GM23338 (cell line): ENCODE data around the gene SLC8A1.

Experiments
- CTCF ChIP-seq, 2 experiments: fragments of 200-600 bp in 1 of 2; sonication (generic) in 1 of 2; conservative IDR thresholded peaks; 2 replicates each; pipeline versions ENCODE4 v1.5.1 to v1.6.1; 2016 to 2017; ENCODE audit warnings: antibody characterized with exemption in 2 of 2, low read depth in 2 of 2, mild to moderate bottlenecking in 2 of 2, moderate library complexity in 1 of 2
- EZH2phosphoT487 ChIP-seq: fragments of 200-600 bp; sonication (generic); IDR thresholded peaks from one replicate; pipeline ENCODE4 v1.8.1; 2018; ENCODE audit warnings: antibody characterized with exemption; ENCODE audit not compliant: unreplicated experiment
- JUNB ChIP-seq: IDR thresholded peaks from one replicate; pipeline ENCODE4 v1.6.1; 2016; ENCODE audit warnings: antibody characterized with exemption; ENCODE audit not compliant: unreplicated experiment

GRCh38 chr2:40315683-40316082 lies 136.2 kb downstream of the SLC8A1 start:
- TF ChIP-seq JUNB: no peak
- TF ChIP-seq CTCF (conservative IDR thresholded peaks at IDR 0.05; ENCODE audit: low read depth in 2 of 2): no peak
- TF ChIP-seq EZH2phosphoT487: no peak
